Measurements from ENCODE around the gene MESP1.

Gene MESP1

DNA sequence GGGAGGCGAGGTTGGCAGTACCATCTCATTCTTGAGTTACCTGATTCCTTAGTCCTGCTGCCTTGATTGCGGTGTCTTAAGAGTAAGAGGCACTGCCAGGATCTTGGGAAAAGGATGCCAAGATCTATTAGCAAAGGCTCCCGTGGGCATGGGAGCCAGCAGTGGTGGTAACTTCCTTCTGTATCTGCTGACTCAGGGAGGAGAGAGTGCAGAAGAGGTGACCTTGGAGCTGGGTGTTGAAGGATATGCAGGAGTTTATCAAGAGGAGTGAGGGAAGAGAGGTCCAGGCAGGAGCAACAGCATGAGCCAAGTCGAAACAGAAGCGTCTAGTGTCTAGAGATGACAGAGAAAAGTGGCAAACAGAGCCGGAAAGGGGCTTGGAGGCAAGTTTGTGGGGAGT, 29.6 kb upstream of the MESP1 start:
- no peak for DNase-seq

DNA sequence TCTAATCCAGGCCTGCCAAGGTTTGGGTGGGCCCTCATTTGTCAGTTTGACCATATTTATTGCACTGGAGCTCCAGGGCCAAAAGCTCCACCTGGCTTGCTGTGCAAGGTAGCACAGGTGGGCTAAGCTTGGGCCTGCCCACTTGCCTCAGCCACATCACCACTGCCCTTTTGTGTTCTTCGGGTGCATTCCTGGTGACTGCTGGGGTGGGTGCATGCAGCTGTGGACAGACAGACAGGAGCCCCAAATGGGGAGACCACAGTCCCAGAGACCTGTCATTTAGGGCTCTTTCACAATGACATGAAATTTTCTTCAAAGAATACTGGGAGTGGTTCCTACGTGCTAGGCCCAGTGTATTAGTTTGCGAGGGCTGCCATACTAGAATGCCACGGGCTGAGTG, 27.8 kb upstream of the MESP1 start:
- DNase-seq: no peak

DNA sequence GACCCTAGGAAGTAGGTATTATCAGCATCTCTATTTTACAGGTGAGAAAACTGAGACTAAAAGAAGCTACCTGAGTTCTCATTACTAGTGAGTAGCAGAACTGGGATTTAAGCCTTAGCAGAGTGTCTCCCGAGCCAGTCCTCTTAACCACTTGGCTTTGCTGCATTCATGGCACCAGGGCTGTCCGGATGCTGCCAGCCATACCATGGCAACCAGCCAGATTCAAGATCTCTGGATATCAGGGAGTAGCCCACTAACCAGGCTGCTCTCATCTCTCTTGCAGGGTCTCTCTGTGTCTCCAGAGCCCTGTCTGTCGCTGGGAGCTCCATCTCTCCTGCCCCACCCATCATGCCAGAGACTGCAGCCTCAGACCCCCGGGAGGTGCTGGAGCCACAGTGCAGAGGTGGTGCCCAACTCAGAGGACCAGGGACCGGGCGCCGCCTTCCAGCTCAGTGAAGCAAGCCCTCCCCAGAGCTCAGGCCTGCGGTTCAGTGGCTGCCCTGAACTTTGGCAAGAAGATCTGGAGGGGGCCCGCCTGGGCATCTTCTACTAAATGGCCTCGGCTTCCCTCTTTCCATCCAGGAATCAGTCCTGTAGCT, 26.8 kb upstream of the MESP1 start:
- DNase-seq: no peak

DNA sequence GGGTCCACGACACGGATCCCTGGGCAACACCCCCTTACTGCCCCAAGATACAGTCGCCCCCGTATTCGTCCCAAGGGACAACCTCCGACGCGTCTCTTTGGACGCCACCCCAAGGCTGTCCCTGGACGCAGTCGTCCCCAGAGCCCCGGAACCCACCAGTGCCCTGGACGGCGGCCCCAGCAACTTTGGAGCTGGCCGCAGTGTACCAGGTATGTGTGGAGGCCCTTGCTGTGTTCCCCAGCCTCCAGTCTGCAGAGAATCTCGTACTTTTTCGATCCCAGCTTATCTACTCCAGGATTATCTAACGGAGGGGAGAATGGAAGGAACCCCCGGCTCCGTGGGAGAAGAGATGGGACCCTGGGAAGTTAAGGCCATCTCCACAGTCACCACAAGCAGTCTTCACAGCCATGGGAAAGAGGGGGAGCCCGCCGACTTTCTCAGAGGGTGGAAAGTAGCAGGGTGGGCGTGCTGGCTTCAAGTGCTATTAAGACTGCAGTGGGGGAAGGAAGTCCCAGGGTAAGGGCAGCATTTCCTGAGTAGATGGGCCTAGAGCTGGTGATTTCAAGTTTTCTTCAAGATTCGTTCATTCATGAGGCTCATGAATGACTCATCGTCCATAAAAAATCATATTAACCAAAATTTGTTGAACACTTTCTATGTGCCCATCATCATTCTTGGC, 26.2 kb upstream of the MESP1 start:
- DNase-seq: no peak

DNA sequence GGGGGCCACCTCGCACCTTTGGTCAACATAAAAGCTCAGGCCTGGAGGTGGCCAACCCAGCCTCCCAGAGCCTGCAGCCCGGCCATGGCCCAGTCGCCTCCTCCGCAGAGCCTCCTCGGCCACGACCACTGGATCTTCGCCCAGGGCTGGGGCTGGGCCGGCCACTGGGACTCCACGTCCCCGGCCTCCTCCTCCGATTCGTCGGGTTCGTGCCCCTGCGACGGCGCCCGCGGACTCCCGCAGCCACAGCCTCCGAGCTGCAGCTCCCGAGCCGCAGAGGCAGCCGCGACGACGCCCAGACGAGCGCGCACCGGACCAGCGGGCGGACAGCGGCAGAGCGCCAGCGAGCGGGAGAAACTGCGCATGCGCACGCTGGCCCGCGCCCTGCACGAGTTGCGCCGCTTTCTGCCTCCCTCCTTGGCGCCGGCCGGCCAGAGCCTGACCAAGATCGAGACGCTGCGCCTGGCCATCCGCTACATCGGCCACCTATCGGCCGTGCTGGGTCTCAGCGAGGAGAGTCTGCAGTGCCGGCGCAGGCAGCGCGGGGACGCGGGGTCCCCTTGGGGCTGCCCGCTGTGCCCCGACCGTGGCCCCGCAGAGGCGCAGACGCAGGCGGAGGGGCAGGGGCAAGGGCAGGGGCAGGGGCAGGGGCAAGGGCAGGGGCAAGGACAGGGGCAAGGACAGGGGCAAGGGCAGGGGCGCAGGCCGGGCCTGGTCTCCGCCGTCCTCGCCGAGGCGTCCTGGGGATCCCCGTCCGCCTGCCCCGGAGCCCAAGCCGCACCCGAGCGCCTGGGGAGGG, 25.4 kb upstream of the MESP1 start, which contains the start of gene MESP2:
TSS of gene MESP2 (plus strand) at position 59 of the 799 bp plus-strand sequence. CDS start at position 85, 26 bp downstream.
- DNase-seq: peak; percentile 22

DNA sequence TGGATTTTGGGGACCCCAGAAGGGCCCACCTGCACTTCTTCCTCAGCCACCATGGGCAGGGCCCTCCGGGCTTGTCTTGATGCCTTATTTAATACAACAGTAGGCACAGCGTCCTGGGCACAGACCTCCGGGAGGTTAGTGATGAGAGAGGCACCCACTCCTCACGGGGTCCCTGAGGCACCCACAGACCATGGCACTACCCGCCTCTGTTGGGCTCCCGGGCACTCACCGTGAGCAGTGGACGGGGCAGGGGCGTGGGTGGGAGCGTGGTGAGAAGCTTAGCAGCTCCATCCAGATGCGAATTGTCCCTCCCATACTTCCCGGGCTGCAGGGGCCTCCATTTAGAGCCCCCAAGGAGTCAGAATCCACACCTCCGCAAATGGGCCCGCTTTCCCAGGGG, 24.8 kb upstream of the MESP1 start:
- DNase-seq: no peak

DNA sequence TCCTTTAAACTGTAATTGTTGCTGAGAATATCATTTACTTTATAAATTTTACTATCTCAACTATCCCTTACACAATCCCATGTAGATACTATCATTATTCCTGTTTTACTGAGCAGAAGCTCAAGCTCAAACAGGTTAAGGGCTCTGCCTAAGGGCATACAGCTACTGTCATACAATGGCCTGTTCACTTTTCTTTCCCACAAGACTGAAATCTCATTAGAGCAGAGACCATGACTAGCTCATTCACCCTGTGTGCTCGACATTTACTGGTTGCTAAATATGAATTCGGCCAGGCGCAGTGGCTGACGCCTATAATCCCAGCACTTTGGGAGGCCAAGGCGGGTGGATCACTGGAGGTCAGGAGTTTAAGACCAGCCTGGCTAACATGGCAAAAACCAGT, 23.4 kb upstream of the MESP1 start:
- no peak for DNase-seq

DNA sequence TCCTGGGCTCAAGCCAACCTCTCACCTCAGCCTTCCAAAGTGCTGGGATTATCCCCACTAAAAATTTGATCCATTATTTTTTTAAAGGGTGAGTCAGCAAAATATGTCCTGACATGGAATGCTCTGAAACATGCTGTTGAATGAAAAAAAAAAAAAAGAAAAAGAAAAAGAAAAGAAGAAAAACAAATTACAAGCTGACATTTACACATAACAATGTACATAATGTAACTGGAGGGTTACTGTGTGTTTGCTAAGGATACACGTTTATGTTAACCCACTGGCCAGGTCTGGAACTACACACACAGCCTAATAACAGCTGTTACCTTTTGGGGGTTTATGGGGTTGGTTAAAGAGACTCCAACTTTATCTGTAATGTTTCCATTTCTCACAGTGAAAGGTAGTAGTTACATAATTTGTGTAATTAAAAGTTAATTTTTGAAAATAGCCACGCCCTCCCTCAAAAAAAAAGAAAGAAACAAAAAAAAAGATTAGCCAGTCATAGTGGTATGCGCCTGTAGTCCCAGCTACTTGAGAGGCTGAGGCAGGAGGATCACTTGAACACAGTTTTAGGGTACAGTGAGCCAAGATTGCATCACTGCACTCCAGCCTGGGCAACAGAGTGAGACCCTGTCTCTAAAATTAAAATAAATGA, 22.0 kb upstream of the MESP1 start:
- no peak for DNase-seq

DNA sequence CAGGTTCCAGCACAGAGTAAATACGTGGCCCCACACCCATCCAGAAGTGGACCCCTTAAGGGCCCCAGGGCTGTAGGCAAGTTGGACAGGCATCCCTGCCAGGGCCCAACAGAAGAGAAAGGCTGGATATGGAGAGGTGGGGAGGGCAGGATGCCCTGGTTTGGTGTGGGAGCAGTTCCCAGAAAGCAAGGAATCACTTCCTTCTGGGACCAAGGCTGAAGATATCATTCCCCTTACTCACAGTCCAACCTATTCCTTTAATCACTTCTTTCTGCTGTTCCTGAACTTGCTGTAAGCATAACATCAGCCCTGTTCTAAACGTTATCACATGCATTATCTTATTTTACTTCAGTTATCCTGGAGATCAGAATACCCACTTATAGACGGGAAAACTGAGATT, 19.0 kb upstream of the MESP1 start:
- DNase-seq: no peak

DNA sequence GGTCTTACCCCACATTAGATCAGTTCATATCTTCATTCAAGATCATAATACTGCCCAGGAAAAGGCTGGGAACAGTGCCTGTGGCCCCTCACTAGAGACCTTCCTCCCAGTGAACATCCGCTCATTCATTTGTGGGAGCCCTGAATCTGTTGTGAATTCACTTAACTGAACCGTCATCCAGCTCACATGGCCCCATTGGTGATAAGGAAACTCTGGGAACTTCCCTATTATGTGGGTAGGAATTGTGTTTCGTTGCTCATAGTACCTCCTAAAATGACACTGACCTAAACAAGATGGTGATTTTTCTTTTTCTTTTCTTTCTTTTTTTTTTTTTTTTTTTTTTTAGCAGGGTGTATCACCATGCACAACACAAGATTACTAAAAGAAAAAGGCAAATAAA, 18.3 kb upstream of the MESP1 start:
- no peak for DNase-seq

DNA sequence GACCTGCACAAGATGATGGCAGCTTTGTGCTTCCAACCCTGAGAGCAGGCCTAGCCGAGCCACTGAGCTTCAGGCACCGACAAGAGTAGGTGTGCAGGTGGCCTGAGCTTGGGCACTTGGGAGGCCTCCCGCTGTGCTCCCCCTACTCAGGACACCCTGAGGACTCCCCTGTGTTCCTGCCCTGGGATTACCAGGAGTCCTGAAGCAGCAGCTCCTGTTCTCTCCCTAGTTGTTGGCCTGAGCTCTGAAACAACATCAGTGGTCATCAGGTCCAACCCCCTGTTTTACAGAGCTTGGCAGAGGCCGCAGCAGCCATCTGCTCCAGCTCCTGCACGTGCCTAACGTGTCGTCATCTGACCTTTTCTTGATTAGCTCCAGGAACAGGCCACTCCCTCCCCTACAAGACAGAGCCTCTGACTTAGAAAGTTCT, 17.0 kb upstream of the MESP1 start:
- no peak for DNase-seq

DNA sequence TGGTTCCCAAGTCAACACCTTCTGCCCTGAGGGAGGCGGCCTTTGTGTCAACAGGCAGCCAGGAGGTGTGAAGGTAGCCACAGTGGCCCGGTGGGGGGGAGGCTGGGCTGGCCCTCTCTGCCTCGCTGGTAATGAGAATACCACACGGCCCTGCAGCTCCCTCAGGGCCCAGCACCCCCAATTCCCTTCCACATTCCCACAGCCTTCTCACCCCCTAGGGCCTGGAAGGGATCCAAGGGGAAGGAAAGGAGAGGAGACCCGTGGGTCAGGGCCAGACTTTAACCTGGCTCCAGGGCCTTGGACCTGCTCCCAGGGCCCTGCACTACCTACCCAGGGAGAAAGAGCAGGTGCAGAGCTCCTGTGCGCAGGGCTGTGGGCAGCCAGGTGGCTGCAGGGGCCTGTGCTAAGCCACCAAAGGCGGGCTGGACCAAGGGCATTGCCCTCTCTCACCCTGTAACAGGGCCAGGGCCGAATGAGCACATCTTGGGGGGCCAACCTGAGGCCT, 16.4 kb upstream of the MESP1 start:
- no peak for DNase-seq

DNA sequence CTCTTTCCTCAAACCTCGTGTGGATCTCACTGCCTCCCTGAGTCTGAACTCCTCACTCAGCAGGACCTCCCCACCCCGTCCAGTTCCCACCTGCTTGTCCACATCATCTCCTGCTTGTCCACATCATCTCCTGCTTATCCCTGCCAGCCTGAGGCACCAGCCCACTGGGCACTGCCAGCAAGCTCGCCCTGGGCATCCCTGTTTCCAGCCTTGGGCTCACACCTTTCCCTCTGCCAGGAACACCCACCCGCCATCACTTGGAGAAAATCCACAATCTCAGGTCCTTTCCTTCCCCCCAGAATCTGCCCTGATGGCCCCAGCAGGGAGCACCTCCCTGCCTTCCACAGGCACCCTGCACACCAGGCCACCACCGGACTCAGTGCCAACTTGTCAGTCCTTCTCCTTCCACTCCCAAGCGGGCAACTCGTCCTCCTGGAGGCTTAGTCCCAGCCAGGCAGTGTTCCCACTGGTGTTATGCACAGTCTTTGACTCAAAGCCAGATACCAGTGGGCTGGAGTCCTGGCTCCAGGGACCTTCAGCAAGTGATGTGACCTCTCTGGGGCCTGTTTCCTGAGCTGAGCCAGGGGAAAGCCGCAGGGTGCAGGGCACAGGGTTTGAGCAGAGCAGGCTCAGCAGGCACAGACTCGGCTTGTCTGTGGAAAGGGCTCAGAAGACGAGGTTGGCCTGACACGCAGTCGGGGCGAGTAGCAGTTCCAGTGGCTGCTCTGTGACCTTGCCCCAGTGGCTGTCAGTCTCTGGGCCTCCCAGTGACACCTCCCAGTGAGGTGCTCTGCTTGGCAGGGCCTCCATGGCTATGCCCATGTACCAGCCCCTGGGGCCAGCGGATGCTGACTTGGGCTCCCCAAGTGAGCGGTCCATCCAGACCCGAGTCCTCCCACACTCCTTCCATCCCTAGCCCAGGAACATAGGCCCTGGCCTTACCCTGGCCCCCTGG, 15.6 kb upstream of the MESP1 start:
- DNase-seq: no peak

DNA sequence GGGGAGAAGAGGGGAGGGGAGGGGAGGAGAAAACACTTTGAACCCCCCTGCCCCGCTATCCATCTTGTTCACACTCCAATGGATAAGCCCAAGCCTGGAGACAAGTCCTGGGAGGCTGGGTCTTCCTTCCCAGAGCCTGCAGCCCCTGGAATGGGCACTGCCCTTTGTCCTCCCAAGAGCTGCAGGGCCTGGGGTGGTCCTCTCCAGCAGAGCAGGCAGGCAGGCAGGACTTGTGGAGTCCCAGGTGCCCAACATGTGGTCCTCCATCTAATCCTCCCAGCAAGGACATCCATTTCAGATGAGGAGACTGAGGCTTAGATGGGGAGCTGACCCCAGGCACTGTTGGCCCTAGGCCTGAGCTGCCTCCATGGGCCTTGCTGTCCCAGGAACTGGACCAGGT, 14.6 kb upstream of the MESP1 start:
- no peak for DNase-seq

DNA sequence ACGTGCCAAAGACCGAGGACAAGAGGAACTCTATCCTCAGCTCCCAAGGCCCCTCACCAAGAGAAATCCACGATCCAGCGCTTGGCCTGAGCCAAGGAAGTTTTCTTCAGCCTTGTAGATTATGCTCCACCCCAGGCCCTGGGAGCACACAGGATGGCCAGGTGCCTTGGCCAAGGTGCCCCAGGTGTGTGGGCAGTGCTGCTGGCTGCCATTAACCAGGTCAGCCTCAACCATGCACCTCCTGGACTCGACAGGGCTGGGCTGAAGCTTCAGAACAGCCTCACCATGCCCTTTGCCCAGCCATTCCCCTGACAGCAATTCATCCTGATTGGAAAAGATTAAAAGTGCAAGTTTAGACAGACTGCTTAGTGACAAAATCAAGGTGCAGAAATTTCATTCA, 10.9 kb upstream of the MESP1 start:
- no peak for DNase-seq

DNA sequence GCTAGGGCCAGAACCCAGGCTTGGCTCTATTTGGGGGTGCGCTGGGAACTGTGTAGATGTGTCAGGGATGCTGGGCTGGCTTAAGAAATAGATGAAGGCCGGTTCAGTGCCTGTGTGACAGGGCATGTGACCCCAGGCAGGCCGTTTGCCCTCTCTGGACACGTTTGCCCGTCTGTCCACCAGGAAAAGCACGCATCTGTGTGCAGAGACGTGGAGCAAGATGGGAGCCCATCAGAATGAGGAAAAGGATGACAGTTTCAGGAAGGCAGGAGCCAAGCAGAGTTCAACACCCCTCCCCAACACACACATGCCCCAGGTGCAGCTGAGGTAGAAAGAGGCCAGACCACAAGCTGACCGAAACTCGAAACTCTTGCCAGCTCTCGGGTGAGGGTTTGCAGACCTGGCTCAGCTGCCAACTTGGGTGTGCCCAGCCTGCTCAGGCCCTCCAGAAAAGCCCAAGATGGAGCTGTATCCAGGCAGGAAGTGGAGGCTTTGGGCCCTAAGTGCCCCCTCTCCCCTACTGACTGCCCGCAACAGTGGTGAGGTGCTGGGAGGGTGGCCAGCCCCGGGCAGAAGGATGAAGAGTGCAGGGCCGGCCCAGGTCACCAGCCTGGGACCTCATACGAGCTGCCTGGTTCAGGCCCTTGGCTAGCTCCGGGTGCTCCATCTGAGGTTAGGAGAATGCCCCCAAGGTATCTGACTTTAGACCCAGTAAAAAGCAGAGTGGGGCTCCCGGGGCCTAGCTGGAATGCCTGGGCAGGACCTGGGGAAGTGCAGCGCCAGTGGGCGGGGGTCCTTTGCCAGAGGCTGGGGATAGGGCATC, 10.2 kb upstream of the MESP1 start:
- DNase-seq: no peak

DNA sequence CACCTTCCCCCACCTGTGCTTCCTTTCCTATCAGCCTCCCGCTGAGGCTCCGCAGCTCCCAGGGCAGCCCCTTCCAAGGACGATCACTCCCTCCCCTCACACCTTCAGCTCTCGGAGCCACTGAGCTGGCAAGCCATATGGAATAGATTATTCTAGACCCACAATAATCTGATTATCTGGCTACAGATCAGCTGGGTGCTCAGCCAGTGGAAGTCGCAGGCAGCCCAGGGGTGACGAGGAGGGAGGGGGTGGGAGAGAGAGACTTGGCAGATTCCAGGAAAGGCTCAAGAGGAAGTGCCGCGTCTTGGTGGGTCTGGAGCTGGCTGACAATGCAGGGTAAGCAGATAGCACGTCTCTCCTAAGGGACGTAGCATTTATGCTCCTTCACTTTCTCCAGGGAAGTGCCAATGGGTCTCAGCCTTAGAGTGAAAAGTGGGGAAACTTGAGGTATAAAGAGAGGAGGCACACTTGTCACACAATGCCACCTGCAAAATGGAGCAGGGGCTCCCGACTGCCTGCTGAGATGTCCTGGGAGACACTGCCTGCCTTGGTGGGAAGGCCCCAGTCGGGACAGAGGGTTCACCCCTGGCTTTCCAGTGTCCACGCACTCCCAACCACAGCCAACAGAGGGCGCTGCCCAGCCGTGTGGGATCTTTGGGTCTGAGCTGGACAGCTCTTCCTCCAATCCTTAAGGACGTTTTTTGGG, 9.4 kb upstream of the MESP1 start:
- no peak for DNase-seq

DNA sequence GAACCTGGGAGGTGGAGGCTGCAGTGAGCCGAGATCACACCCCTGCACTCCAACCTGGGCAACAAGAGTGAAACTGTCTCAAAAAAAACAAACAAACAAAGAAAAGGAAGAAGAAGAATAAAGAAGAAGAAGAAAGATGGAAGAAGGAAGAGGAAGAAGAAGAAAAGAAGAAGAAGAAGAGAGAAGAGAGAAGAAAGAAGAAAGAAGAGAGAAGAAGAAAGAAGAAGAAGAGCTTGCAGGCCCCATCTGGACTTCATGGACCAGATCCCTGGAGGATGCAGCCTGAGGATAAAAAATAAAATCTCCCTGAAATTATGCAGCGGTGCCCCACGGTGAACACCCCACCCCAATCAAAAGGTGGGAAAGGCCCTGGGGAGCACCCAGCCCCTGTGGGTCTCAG, 8.8 kb upstream of the MESP1 start:
- DNase-seq: no peak

DNA sequence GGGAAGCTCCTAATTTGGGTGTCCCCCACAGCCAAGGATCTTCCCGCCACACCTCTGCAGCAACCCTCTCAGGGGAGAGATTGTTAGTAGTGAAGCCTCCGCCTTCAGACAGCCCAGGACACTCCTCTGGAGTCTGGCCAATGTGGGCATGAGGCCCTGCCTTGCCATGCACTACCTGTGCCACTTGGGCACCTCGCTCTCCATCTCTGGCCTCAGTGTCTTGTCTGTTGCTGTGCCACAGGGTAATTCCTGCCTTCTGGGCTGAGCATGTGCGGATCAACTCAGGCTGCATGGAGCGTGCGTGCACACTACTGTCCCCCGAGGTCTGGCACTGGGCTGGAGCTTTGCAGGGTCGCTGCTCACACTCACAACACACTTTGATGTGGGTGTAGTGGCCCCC, 7.9 kb upstream of the MESP1 start:
- no peak for DNase-seq

DNA sequence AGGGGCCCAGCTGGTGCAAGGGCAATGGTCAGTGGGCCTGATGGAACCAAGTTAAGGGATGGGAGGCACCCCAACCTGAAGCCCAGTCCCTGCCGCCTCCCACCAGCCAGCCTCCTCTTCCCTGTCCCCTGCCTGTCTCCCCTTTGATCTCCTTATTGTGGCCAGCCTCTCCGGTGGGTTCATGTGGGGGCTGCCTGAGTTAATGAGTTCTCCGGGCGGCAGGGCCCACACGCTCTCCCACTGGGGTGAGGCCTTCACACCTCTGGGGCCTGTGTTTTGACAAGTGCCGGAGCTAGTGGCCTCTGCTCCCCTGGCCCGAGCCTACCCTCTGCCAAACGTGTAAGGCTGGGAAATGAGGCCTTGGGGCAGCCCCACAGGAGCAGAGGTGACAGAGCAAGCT, 7.2 kb upstream of the MESP1 start:
- DNase-seq: no peak

DNA sequence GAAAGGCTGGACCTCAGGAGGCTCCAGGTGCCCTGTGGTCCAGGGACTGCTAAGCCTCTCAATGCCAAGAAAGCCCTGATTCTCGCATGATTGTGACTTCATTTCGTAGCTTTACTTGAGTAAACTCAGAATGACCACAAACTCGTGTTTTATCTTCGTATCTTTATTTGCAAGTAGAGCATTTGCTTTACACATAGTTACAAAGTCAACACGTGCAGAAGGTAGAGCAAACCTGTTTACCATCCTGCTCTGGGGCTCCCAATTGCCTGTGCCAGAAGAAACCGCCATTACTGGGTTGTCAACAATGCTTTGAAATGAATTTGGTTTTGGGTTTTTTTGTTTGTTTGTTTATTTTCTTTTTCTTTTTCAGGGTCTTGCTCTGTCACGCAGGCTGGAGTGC, 5.8 kb upstream of the MESP1 start:
- no peak for DNase-seq
